ENCODE results near the gene CEBPB. TPM values are rescaled to one million over a fixed set of nuclear protein-coding genes. Genes with fewer than 3 reads are reported as not detected.

The CEBPB gene
- total and polyA plus RNA-seq, 9 donors = 5.3 to 14.2 (median 7.7) TPM

- no peak overlapping the region for H3K27ac ChIP-seq (ENCODE audit: low read length)
- no peaks in the 10 kb centered on the region for H3K36me3 ChIP-seq (ENCODE audit: control insufficient read depth, insufficient read depth, low read length)
- H3K27me3 ChIP-seq (ENCODE audit: control insufficient read depth, insufficient read depth, low read length) = peaks cover 3% of the 10 kb centered on the region
- H3K4me3 ChIP-seq (ENCODE audit: low read length) = no peak overlapping the region
- H3K9me3 ChIP-seq (replicated peaks; ENCODE audit: control insufficient read depth, low read depth, low read length) = no peaks in the 10 kb centered on the region
- H3K4me1 ChIP-seq (ENCODE audit: control insufficient read depth, insufficient read depth, low read length) = peaks cover 5% of the 10 kb centered on the region
- no peak for DNase-seq
- 80% methylated on average over 2 of the region's 4 CpGs for WGBS (ENCODE audit: insufficient coverage)
Measured at GRCh38 chr20:50237349-50237748, 46.7 kb downstream of the CEBPB start.

- DNase-seq = no peak
- H3K9me3 ChIP-seq (replicated peaks; ENCODE audit: control insufficient read depth, low read depth, low read length) = no peaks in the 10 kb centered on the region
- H3K4me1 ChIP-seq (ENCODE audit: control insufficient read depth, insufficient read depth, low read length) = peaks cover 13% of the 10 kb centered on the region
- WGBS (ENCODE audit: insufficient coverage) = 82% methylated on average over 10 of the region's 19 CpGs
- no peaks in the 10 kb centered on the region for H3K36me3 ChIP-seq (ENCODE audit: control insufficient read depth, insufficient read depth, low read length)
- no peak overlapping the region for H3K4me3 ChIP-seq (ENCODE audit: low read length)
- peaks cover 3% of the 10 kb centered on the region for H3K27me3 ChIP-seq (ENCODE audit: control insufficient read depth, insufficient read depth, low read length)
- H3K27ac ChIP-seq (ENCODE audit: low read length) = no peak overlapping the region
Measured at GRCh38 chr20:50238081-50238800, 47.6 kb downstream of the CEBPB start.

- Histone ChIP-seq H3K4me3 (ENCODE audit: low read length) (no peak overlapping the region), H3K27me3 (ENCODE audit: control insufficient read depth, insufficient read depth, low read length) (peaks cover 3% of the 10 kb centered on the region), H3K27ac (ENCODE audit: low read length) (no peak overlapping the region), H3K36me3 (ENCODE audit: control insufficient read depth, insufficient read depth, low read length) (no peaks in the 10 kb centered on the region), H3K9me3 (replicated peaks; ENCODE audit: control insufficient read depth, low read depth, low read length) (no peaks in the 10 kb centered on the region), H3K4me1 (ENCODE audit: control insufficient read depth, insufficient read depth, low read length) (peaks cover 15% of the 10 kb centered on the region)
- no peak for DNase-seq
- WGBS (ENCODE audit: insufficient coverage) = 69% methylated on average over 7 of the region's 9 CpGs
Measured at GRCh38 chr20:50240092-50240491, 49.5 kb downstream of the CEBPB start.

- Histone ChIP-seq H3K36me3 (ENCODE audit: control insufficient read depth, insufficient read depth, low read length) (no peaks in the 10 kb centered on the region), H3K9me3 (replicated peaks; ENCODE audit: control insufficient read depth, low read depth, low read length) (no peaks in the 10 kb centered on the region), H3K27me3 (ENCODE audit: control insufficient read depth, insufficient read depth, low read length) (peaks cover 3% of the 10 kb centered on the region), H3K27ac (ENCODE audit: low read length) (no peak overlapping the region), H3K4me1 (ENCODE audit: control insufficient read depth, insufficient read depth, low read length) (peaks cover 15% of the 10 kb centered on the region), H3K4me3 (ENCODE audit: low read length) (no peak overlapping the region)
- no peak for DNase-seq
- WGBS (ENCODE audit: insufficient coverage) = 84% methylated on average over 3 of the region's 6 CpGs
Measured at GRCh38 chr20:50242178-50242514, 51.5 kb downstream of the CEBPB start.

Other genes with a start within 250 kb of the CEBPB start
- gene SNAI1, start 207.8 kb upstream of the CEBPB start, total RNA-seq = 3.8 TPM
- 10 to 100 TPM in 6 of 8 donors, 1 to 10 TPM in 2; 9.0 to 14.4 (median 11.0) TPM for gene SNAI1, start 207.8 kb upstream of the CEBPB start, polyA plus RNA-seq (ENCODE audit: insufficient read depth in 1 of 8, insufficient read length in 8 of 8, low replicate concordance in 1 of 8)
- gene UBE2V1, start 77.7 kb upstream of the CEBPB start, total RNA-seq = 43.3 TPM
- 100 to 1,000 TPM; 109 to 131 (median 113) TPM for gene UBE2V1, start 77.7 kb upstream of the CEBPB start, polyA plus RNA-seq (ENCODE audit: insufficient read depth in 1 of 8, insufficient read length in 8 of 8, low replicate concordance in 1 of 8)
- gene PEDS1, start 37.1 kb upstream of the CEBPB start, total RNA-seq = 16.8 TPM
- gene PEDS1, start 37.1 kb upstream of the CEBPB start, polyA plus RNA-seq (ENCODE audit: insufficient read depth in 1 of 8, insufficient read length in 8 of 8, low replicate concordance in 1 of 8) = 10 to 100 TPM; 19.3 to 31.1 (median 24.1) TPM